ENCODE data around the gene CEACAM18. TPM values are rescaled to one million over a fixed set of nuclear protein-coding genes. Genes with fewer than 3 reads are reported as not detected.

CEACAM18 gene
- polyA plus RNA-seq, 1 of the 3 experiments (the other 2 are of a cell fraction): not detected

DNA sequence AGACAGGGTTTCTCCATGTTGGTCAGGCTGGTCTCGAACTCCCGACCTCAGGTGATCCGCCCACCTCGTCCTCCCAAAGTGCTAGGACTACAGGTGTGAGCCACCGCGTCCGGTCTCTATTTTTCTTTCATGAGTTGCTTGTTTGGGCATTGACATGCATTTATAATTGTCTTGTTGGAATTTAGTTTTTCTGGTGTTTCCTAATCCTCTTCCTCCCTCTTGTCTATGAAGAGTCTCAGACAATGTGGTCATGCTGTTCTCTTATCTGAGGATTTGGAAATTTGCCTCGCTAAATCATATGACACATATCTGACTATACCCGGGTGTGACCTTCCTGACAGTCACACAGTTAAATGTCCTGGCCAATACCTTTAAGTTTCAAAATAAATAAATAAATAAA is 7.4 kb upstream of the CEACAM18 start:
- Histone ChIP-seq H3K4me1 (ENCODE audit: control insufficient read depth in 1 of 2, insufficient read depth in 2 of 2, low read depth in 1 of 2, low read length in 1 of 2) (no peaks in the 10 kb centered on the region), H3K27ac (ENCODE audit: low read depth in 2 of 2, low read length in 1 of 2) (no peak overlapping the region), H3K4me3 (ENCODE audit: low read depth in 2 of 2, low read length in 1 of 2) (no peak overlapping the region), H3K36me3 (replicated peaks in 1 of 2; ENCODE audit: control insufficient read depth in 1 of 2, insufficient read depth in 2 of 2, low read length in 1 of 2) (no peaks in the 10 kb centered on the region), H3K79me2 (ENCODE audit: insufficient read depth) (no peaks in the 10 kb centered on the region), H2AFZ (ENCODE audit: low read depth) (no peak overlapping the region), H3K9ac (no peak overlapping the region), H3K27me3 (ENCODE audit: insufficient read depth) (peaks cover 12% of the 10 kb centered on the region; the same call in 1 of the 2 replicates), H3F3A (replicated peaks; ENCODE audit: insufficient read depth) (no peaks in the 10 kb centered on the region), H4K20me1 (ENCODE audit: insufficient read depth) (no peaks in the 10 kb centered on the region), H3K4me2 (no peak overlapping the region), H3K9me2 (no peaks in the 10 kb centered on the region), H3K9me3 (no peaks in the 10 kb centered on the region)
- TF ChIP-seq FOXJ3 (CRISPR knock-in tag; IDR thresholded peaks at IDR 0.05) (no peak), YY1 (IDR thresholded peaks at IDR 0.05; ENCODE audit: low read depth) (no peak), EP300 (IDR thresholded peaks at IDR 0.05; ENCODE audit: borderline replicate concordance in 1 of 2, low read depth in 1 of 2, low read length in 1 of 2) (no peak), RFX5 (IDR thresholded peaks at IDR 0.05; ENCODE audit: low read length) (no peak), MXI1 (IDR thresholded peaks at IDR 0.05; ENCODE audit: low read depth, low read length) (no peak), SMC3 (IDR thresholded peaks at IDR 0.05; ENCODE audit: low read depth, low read length) (no peak), EZH2phosphoT487 (IDR thresholded peaks at IDR 0.05; ENCODE audit: borderline replicate concordance, low read depth) (no peak), TCF12 (IDR thresholded peaks at IDR 0.05) (no peak), GABPA (IDR thresholded peaks at IDR 0.05; ENCODE audit: low read depth) (no peak), NFIC (IDR thresholded peaks at IDR 0.05; ENCODE audit: borderline replicate concordance) (no peak), MEF2A (IDR thresholded peaks at IDR 0.05; ENCODE audit: borderline replicate concordance, low read depth) (no peak), FOSL2 (IDR thresholded peaks at IDR 0.05; ENCODE audit: borderline replicate concordance, low read depth) (no peak), POLR2AphosphoS5 (IDR thresholded peaks at IDR 0.05; ENCODE audit: low read depth, low read length) (no peak), TEAD4 (IDR thresholded peaks at IDR 0.05; ENCODE audit: borderline replicate concordance, insufficient read depth) (no peak), JUND (IDR thresholded peaks at IDR 0.05) (no peak)
- TF ChIP-seq, protein P1, sequence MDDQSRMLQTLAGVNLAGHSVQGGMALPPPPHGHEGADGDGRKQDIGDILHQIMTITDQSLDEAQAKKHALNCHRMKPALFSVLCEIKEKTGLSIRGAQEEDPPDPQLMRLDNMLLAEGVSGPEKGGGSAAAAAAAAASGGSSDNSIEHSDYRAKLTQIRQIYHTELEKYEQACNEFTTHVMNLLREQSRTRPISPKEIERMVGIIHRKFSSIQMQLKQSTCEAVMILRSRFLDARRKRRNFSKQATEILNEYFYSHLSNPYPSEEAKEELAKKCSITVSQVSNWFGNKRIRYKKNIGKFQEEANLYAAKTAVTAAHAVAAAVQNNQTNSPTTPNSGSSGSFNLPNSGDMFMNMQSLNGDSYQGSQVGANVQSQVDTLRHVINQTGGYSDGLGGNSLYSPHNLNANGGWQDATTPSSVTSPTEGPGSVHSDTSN (IDR thresholded peaks at IDR 0.05): no peak
- TF ChIP-seq, protein P2, sequence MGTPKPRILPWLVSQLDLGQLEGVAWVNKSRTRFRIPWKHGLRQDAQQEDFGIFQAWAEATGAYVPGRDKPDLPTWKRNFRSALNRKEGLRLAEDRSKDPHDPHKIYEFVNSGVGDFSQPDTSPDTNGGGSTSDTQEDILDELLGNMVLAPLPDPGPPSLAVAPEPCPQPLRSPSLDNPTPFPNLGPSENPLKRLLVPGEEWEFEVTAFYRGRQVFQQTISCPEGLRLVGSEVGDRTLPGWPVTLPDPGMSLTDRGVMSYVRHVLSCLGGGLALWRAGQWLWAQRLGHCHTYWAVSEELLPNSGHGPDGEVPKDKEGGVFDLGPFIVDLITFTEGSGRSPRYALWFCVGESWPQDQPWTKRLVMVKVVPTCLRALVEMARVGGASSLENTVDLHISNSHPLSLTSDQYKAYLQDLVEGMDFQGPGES (IDR thresholded peaks at IDR 0.05; ENCODE audit: low read depth, low read length): no peak
- TF ChIP-seq, protein P3, sequence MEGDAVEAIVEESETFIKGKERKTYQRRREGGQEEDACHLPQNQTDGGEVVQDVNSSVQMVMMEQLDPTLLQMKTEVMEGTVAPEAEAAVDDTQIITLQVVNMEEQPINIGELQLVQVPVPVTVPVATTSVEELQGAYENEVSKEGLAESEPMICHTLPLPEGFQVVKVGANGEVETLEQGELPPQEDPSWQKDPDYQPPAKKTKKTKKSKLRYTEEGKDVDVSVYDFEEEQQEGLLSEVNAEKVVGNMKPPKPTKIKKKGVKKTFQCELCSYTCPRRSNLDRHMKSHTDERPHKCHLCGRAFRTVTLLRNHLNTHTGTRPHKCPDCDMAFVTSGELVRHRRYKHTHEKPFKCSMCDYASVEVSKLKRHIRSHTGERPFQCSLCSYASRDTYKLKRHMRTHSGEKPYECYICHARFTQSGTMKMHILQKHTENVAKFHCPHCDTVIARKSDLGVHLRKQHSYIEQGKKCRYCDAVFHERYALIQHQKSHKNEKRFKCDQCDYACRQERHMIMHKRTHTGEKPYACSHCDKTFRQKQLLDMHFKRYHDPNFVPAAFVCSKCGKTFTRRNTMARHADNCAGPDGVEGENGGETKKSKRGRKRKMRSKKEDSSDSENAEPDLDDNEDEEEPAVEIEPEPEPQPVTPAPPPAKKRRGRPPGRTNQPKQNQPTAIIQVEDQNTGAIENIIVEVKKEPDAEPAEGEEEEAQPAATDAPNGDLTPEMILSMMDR (IDR thresholded peaks at IDR 0.05): no peak
- ChIA-PET POLR2A (no interaction called here), CTCF (interaction anchor here (0.9 to 6.8 kb wide), 7 partner anchors 8 to 306 kb away, joined by 3 to 137 read pairs (median 8); no protein-coding TSS in a partner anchor)
- DNase-seq: no peak
- 9% methylated on average over 7 of the region's 9 CpGs for WGBS (ENCODE audit: low lambda C conversion rate)

Data from SK-N-SH (cell line).